ENCODE results near the gene FNDC11. TPM values are rescaled to one million over a fixed set of nuclear protein-coding genes. Genes with fewer than 3 reads are reported as not detected.
A peak's percentile ranks its signal among the peaks of the same experiment; 100 is the strongest.

Gene FNDC11
- total and polyA plus RNA-seq, 2 of the 13 experiments (the other 11 are each of a cell fraction or from before 2014, with no cell fraction given) = 0.07 TPM; not detected in 1

GRCh38 chr20:63537525-63538203 lies 16.3 kb upstream of the FNDC11 start (continued):
- TF ChIP-seq ZHX2 (IDR thresholded peaks at IDR 0.05; ENCODE audit: low read depth) (peak; percentile 26; the same call in 1 of the 2 replicates), ZHX2 (CRISPR knock-in tag; IDR thresholded peaks at IDR 0.05; ENCODE audit: borderline replicate concordance) (no peak), NR2F6 (IDR thresholded peaks at IDR 0.05) (peak; percentile 60; the same call in 1 of the 2 replicates), NR2F6 (CRISPR knock-in tag; IDR thresholded peaks at IDR 0.05) (peak; percentile 75), RFX3 (CRISPR knock-in tag; IDR thresholded peaks at IDR 0.05) (0 out of 2 replicates have a peak, but pooled peaks have one; percentile 12), ZNF747 (CRISPR knock-in tag; IDR thresholded peaks at IDR 0.05; ENCODE audit: borderline replicate concordance) (no peak), ARHGAP35 (CRISPR knock-in tag; IDR thresholded peaks at IDR 0.05; ENCODE audit: borderline replicate concordance) (peak; percentile 83; the same call in 1 of the 2 replicates), SRF (IDR thresholded peaks at IDR 0.05; ENCODE audit: low read depth, low read length) (no peak), ZNF766 (CRISPR knock-in tag; IDR thresholded peaks at IDR 0.05; ENCODE audit: borderline replicate concordance) (peak; percentile 86; the same call in 1 of the 2 replicates), ZNF589 (CRISPR knock-in tag; conservative IDR thresholded peaks at IDR 0.05) (no peak), FOXJ3 (CRISPR knock-in tag; IDR thresholded peaks at IDR 0.05; ENCODE audit: borderline replicate concordance) (no peak; the same call in 1 of the 2 replicates), ZNF326 (CRISPR knock-in tag; IDR thresholded peaks at IDR 0.05; ENCODE audit: borderline replicate concordance) (no peak), TFDP2 (CRISPR knock-in tag; IDR thresholded peaks at IDR 0.05) (0 out of 2 replicates have a peak, but pooled peaks have one; percentile 42), ZKSCAN1 (IDR thresholded peaks at IDR 0.05; ENCODE audit: low read length) (no peak), U2AF1 (optimal IDR thresholded peaks at IDR 0.05; ENCODE audit: low read depth, low read length) (no peak), SMARCE1 (IDR thresholded peaks at IDR 0.05; ENCODE audit: borderline replicate concordance) (no peak), ZBTB3 (CRISPR knock-in tag; IDR thresholded peaks at IDR 0.05; ENCODE audit: borderline replicate concordance, low read depth) (no peak; the same call in 1 of the 2 replicates), IKZF5 (CRISPR knock-in tag; IDR thresholded peaks at IDR 0.05) (peak; percentile 85), ZNF329 (CRISPR knock-in tag; IDR thresholded peaks at IDR 0.05; ENCODE audit: low read depth) (0 out of 2 replicates have a peak, but pooled peaks have one; percentile 60), KDM4B (CRISPR knock-in tag; IDR thresholded peaks at IDR 0.05) (peak; percentile 91), ZMYM2 (CRISPR knock-in tag; IDR thresholded peaks at IDR 0.05) (0 out of 2 replicates have a peak, but pooled peaks have one; percentile 35)

All from HepG2 (cell line).